SK-N-MC (cell line): ENCODE measurements around the gene TLE2.

Source experiments
- FOXP2 ChIP-seq: optimal IDR thresholded peaks from 2 replicates; pipeline ENCODE3; 2011; ENCODE audit warnings: mild to moderate bottlenecking, moderate library complexity; ENCODE audit not compliant: insufficient read depth; ENCODE audit errors: extremely low read length, control extremely low read depth
- POLR2AphosphoS5 ChIP-seq: IDR thresholded peaks from 2 replicates; pipeline ENCODE4 v1.6.1; 2012; ENCODE audit warnings: mild to moderate bottlenecking, low read depth, low read length, borderline replicate concordance

- no peak for TF ChIP-seq POLR2AphosphoS5
- no peak for TF ChIP-seq FOXP2
Measured at GRCh38 chr19:3039125-3039524, 10.0 kb upstream of the TLE2 start.
